GM19438 (cell line): ENCODE results near the gene POU3F2.

Experiments used
- ATAC-seq: cut with Tn5 transposase; IDR thresholded peaks from one replicate; pipeline ENCODE4 v1.9.1; 2021; ENCODE audit warnings: low read depth; ENCODE audit not compliant: unreplicated experiment

The POU3F2 gene

GRCh38 chr6:98834060-98835031 is at the start of gene POU3F2:
Gene POU3F2, plus strand, starts transcription at chr6:98834574. Its CDS starts 300 bp downstream, at chr6:98834874.
- peak; percentile 67 for ATAC-seq

GRCh38 chr6:98787435-98787834 is 46.9 kb upstream of the POU3F2 start:
- no peak for ATAC-seq

- no peak for ATAC-seq
These were observed 46.4 kb upstream of the POU3F2 start for GRCh38 chr6:98787961-98788360.

DNA sequence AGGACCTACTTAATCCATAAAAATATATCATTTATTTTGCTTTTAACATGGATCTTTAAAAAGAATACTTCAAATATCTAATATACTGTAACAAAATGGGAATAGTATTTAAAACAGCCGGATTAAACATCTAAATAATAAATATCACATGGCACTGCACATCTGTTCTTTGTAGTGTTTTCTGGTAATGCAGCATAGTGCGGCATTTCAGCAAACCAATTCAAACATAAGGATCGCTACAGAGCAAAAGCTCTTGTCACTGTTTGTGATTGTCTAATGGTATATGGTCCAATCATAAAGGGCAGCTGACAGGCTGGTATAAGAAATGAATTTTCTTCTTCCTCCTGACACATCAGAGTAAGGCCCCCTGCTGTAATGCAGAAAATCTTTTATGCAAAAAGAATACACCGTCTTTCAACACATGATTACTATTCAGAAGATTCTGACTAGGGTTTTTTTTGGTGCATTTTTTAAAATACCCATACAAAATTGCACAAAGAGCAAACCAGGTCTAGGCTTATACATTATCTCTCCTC is 40.0 kb upstream of the POU3F2 start:
- no peak for ATAC-seq

- no peak for ATAC-seq
These were observed 37.0 kb upstream of the POU3F2 start for GRCh38 chr6:98797217-98797994.

DNA sequence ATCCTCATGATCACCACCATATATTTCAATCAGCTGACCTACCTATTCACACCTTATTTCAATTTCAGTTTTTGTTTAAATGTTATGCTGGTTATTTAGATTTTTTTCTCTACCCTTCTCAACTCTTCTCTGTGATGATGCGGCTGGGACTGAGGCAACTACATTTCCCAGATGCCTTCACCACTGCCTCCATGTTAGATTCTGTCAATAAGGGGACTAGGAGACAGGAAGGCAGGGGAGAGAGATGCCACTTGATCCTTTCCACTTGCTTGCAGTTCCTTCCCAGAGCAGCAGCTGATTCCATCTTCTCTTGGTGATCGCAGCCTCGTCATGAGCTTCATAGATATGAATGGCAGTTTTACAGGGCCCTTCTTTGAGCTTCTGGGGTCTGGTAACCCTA is 33.5 kb upstream of the POU3F2 start:
- ATAC-seq: no peak

- no peak for ATAC-seq
These were observed 25.7 kb upstream of the POU3F2 start for GRCh38 chr6:98808541-98809210.

- ATAC-seq: no peak
These were observed 22.2 kb upstream of the POU3F2 start for GRCh38 chr6:98812220-98812619.

DNA sequence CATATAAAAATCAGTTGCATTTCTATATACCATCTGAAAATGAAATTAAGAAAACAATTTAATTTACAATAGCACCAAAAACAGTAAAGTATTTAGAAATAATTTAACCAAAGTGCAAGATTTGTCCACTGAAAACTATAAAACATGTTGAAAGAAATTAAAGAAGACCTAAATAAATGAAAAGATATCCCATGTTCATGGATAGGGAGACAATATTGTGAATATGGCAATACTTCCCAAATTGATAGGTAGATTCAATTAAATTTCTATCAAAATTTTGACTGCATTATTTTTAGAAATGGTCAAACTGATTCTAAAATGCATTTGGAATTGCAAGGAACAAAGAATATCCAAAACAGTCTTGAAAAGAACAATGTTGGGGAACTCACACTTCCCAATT is 17.6 kb upstream of the POU3F2 start:
- ATAC-seq: no peak

DNA sequence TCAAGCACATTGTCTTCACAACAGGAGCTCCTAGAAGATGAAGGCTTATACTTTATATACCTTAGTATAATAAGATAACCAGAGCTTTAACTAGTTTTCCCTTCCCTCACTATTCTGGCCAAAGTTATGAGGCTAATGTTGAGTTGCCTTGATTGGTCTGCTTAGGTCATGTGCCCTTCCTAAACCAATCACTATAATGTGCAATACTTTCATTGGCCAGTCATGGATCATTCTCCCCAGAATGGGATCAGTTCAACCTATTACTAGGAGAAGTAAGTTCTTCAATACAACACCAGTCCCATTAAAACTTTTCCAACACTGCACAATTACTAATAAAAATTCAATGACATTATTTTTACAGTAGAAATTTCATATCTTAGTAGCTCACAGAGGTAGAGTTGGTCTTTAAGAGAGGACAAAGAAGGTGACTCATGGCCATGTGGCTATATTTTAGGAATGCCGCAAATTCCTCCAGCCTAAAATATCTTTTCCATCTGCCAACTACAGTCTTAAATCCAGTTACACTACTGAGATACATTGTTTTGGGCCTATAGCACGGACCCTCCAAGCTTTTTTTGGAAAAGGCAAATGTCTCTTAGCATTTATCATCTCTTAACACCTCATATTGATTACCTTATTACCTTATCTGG is 12.5 kb upstream of the POU3F2 start:
- no peak for ATAC-seq

GRCh38 chr6:98823428-98824161 is 10.8 kb upstream of the POU3F2 start:
- ATAC-seq: no peak

- ATAC-seq: no peak
These were observed 10.0 kb upstream of the POU3F2 start for GRCh38 chr6:98824162-98824901.

DNA sequence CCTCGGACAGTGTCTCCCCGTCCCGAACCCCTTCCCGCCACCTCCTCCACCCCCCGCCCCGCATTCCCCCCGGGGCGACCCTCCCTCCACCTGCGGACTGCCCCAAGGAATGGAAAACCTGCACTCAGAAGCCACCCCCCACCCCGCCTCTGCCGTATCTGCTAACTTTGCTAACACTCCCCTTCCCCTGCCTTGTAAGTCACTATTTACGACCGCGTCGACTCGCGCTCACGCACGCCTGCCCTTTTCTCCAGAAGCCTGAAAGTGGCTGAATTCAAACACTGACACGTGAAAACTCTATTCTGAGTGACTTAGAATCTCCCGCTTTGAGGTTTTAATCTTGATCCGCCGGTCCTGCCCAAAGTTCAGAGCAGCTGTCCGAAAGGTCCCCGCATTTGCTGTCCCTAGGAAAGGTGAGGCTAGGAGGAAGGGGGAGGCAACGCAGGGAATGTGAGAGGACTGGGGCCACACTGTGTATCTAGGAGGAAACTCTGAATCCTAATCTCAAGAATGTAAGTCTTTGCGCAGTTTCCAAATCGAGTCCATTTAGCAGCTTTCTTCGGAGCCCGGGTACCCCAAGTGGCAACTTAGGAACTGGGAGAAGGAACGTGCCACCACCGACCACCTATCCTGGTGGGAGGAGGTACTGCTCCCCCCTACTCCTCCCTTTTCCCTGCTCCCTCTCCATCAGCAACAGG is 9.3 kb upstream of the POU3F2 start:
- ATAC-seq: no peak

GRCh38 chr6:98825600-98826230 is 8.7 kb upstream of the POU3F2 start:
- ATAC-seq: no peak

DNA sequence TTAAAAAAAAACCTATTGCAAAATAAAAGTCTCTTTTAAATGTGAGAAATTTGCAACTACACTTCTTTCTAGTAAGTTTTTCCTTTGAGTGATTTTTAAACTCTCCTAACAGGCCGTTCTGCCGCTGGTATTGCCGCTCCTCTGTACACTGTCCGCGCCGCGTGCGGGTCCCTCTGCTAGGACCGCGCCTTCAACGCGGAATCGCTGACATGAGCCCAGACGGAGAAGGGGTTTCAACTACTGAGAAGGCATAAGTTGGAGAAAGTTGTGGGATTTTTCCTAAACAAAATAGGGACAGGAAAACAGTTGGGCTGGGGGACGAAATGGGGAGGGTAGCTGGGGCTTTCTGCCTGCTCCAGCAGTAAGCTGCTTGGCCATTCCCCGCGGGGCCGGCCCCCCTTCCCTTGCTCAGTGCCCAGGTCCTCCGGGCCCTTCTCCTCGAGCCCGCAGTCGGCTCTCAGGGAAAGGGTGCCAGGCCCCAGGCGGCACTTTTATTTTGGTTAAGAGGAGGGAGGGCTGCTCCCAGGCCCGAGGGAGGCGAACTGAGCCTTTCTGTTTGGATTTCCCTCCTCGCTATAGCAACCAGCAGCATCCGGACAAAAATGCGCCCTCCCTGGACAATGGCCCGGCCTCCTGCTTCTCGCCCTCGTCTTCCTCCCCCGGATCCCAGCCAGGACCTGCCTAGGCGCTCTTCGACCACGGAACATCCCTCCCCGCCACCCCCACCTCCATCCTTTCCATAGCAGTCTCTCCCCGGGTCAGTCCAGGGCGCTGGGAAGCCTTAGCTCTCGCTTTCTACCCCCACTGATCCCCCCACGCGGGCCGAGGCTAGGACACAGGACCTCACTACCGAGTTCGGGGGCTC is 6.8 kb upstream of the POU3F2 start:
- no peak for ATAC-seq

DNA sequence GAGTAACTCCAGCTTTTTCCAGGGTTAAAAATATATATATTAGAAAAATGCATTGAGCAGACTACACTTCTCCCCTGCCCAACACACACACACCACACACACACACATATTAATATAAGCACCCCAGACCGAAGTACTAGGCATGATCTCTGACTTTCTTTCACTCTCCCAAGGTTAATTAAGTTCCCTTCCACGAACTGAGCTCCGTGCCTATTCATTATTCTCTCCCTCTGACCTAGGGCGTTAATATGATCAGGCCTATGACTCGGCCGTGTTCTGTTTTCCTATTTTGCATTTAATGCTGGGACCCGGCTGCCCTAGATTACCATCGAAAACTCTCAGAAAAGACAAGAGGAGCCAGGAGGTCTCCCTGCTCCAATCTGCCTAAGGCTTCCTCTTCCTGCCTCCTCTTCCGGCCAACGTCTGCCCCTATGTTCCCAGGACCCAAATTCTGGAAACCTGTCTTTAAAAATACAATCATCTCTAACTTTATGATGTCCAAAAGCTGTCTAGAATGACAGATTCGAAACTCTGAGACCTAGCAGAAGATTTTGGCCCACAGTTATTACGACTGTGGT is 6.1 kb upstream of the POU3F2 start:
- ATAC-seq: no peak
